OCI-LY1 (cell line): Measurements from ENCODE around the gene MAP1S.
A peak's percentile ranks its signal among the peaks of the same experiment; 100 is the strongest.

Source experiments
- H2AFZ ChIP-seq: fragments of 200-600 bp; sonication (generic), shearing (Covaris generic); 2 replicates; pipeline ENCODE4 v1.6.0; 2014; ENCODE audit warnings: antibody characterized with exemption, mild to moderate bottlenecking, low read length
- H3F3A ChIP-seq: fragments of 200-600 bp; sonication (generic), shearing (Covaris generic); 2 replicates; pipeline ENCODE4 v1.6.0; 2014; ENCODE audit warnings: mild to moderate bottlenecking, antibody characterized with exemption, low read length, moderate library complexity; ENCODE audit not compliant: insufficient read depth
- H3K27ac ChIP-seq: fragments of 200-600 bp; sonication (generic); 2 replicates; pipeline ENCODE4 v1.5.1; 2014; ENCODE audit warnings: low read length, mixed run types, mild to moderate bottlenecking, low read depth; ENCODE audit not compliant: poor library complexity, severe bottlenecking
- H3K27me3 ChIP-seq: fragments of 200-600 bp; sonication (generic); 2 replicates; pipeline ENCODE4 v1.6.0; 2014; ENCODE audit warnings: antibody characterized with exemption, mild to moderate bottlenecking, low read length, moderate library complexity; ENCODE audit not compliant: insufficient read depth
- H3K36me3 ChIP-seq: fragments of 200-600 bp; sonication (generic); 2 replicates; pipeline ENCODE4 v1.6.1; 2014; ENCODE audit warnings: mild to moderate bottlenecking, antibody characterized with exemption, low read length, moderate library complexity, mixed read lengths; ENCODE audit not compliant: insufficient read depth
- H3K4me1 ChIP-seq: fragments of 200-600 bp; sonication (generic); 2 replicates; pipeline ENCODE4 v1.5.1; 2014; ENCODE audit warnings: mild to moderate bottlenecking, low read length, moderate library complexity; ENCODE audit not compliant: insufficient read depth, severe bottlenecking
- H3K4me2 ChIP-seq: fragments of 200-600 bp; sonication (generic), shearing (Covaris generic); 2 replicates; pipeline ENCODE4 v1.6.1; 2014; ENCODE audit warnings: low read length
- H3K4me3 ChIP-seq: fragments of 200-600 bp; sonication (generic); 2 replicates; pipeline ENCODE4 v1.5.1; 2014; ENCODE audit warnings: low read length, low read depth, mild to moderate bottlenecking, mixed read lengths; ENCODE audit not compliant: poor library complexity, severe bottlenecking
- H3K79me2 ChIP-seq: fragments of 200-600 bp; shearing (Covaris generic); 2 replicates; pipeline ENCODE4 v1.6.1; 2016; ENCODE audit warnings: mixed run types, low read length, mixed read lengths; ENCODE audit not compliant: insufficient read depth
- H3K9ac ChIP-seq: fragments of 200-600 bp; sonication (generic), shearing (Covaris generic); 2 replicates; pipeline ENCODE4 v1.6.1; 2014; ENCODE audit warnings: mild to moderate bottlenecking, low read length, mixed read lengths
- H3K9me2 ChIP-seq: fragments of 200-600 bp; sonication (generic), shearing (Covaris generic); 2 replicates; pipeline ENCODE4 v1.6.1; 2014; ENCODE audit warnings: low read depth, mild to moderate bottlenecking, low read length, mixed read lengths
- H3K9me3 ChIP-seq: fragments of 200-600 bp; shearing (Covaris generic); 2 replicates; pipeline ENCODE4 v1.6.1; 2014; ENCODE audit warnings: low read length, mixed read lengths
- H4K20me1 ChIP-seq: fragments of 200-600 bp; sonication (generic), shearing (Covaris generic); 2 replicates; pipeline ENCODE4 v1.6.0; 2016; ENCODE audit warnings: mild to moderate bottlenecking, low read length; ENCODE audit not compliant: insufficient read depth
- CTCF ChIP-seq: fragments of 200-600 bp; sonication (generic), shearing (Covaris generic); IDR thresholded peaks from 2 replicates; pipeline ENCODE4 v1.5.1; 2017; ENCODE audit warnings: mild to moderate bottlenecking, antibody characterized with exemption, low read length, moderate library complexity, mixed read lengths
- EZH2 ChIP-seq: fragments of 200-600 bp; sonication (generic), shearing (Covaris generic); IDR thresholded peaks from 2 replicates; pipeline ENCODE4 v1.8.0; 2017; ENCODE audit warnings: borderline replicate concordance, mixed run types, mild to moderate bottlenecking, antibody characterized with exemption, low read length, moderate library complexity, mixed read lengths

Gene MAP1S

GRCh38 chr19:17724655-17725054 is 5.4 kb downstream of the MAP1S start:
- no peak overlapping the region for H3K4me3 ChIP-seq
- H3K9ac ChIP-seq, result no peak overlapping the region
- no peak for TF ChIP-seq CTCF
- H3K4me1 ChIP-seq, result peaks cover 16% of the 10 kb centered on the region
- peaks cover 53% of the 10 kb centered on the region for H3K36me3 ChIP-seq
- no peak overlapping the region for H3K27ac ChIP-seq
- no peaks in the 10 kb centered on the region for H3K27me3 ChIP-seq
- H3F3A ChIP-seq, result no peaks in the 10 kb centered on the region
- H3K9me2 ChIP-seq, result no peaks in the 10 kb centered on the region
- H4K20me1 ChIP-seq, result no peaks in the 10 kb centered on the region
- no peaks in the 10 kb centered on the region for H3K9me3 ChIP-seq
- H2AFZ ChIP-seq, result no peak overlapping the region
- peaks cover 9% of the 10 kb centered on the region for H3K79me2 ChIP-seq
- H3K4me2 ChIP-seq, result no peak overlapping the region

DNA sequence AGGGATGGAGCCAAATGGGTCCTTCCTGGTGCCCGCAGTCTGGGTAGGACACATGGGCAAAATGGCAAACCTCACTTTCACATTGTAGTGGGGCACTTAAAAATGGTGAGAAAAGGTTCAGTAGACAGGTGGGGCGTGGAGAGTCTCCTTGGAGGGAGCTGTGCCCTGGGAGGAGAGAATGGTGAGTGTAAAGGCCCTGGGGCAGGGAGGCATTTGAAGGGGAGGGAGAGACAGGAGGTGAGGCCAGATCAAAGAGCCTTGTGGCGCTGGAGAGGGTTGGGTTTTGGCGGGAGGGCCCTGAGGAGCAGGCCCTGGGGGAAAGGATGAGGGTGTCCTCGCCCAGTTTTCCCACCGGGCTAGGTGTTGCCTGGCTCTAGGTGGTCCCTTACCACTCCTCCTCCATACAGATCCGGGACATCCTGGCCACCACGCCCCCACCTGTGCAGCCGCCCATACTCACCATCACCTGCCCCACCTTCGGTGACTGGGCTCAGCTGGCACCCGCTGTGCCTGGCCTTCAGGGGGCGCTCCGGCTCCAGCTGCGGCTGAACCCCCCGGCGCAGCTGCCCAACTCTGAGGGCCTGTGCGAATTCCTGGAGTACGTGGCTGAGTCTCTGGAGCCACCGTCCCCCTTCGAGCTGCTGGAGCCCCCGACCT is 6.3 kb downstream of the MAP1S start:
- peaks cover 7% of the 10 kb centered on the region for H3K4me1 ChIP-seq
- no peaks in the 10 kb centered on the region for H3K79me2 ChIP-seq
- no peak overlapping the region for H3K4me2 ChIP-seq
- TF ChIP-seq EZH2 (no peak), CTCF (peak; percentile 82)
- peaks cover 61% of the 10 kb centered on the region for H3K36me3 ChIP-seq
- no peaks in the 10 kb centered on the region for H3K9me3 ChIP-seq
- H3K4me3 ChIP-seq, result no peak overlapping the region
- no peaks in the 10 kb centered on the region for H4K20me1 ChIP-seq
- H3K27ac ChIP-seq, result no peak overlapping the region
- H3K9me2 ChIP-seq, result no peaks in the 10 kb centered on the region
- H3K9ac ChIP-seq, result no peak overlapping the region
- no peaks in the 10 kb centered on the region for H3K27me3 ChIP-seq
- H3F3A ChIP-seq, result no peaks in the 10 kb centered on the region
- no peak overlapping the region for H2AFZ ChIP-seq

- no peaks in the 10 kb centered on the region for H3K27me3 ChIP-seq
Measured at GRCh38 chr19:17726136-17726741, 7.0 kb downstream of the MAP1S start.

More at GRCh38 chr19:17726136-17726741, 7.0 kb downstream of the MAP1S start:
- Histone ChIP-seq H3F3A (no peaks in the 10 kb centered on the region), H3K4me3 (no peak overlapping the region), H3K79me2 (peaks cover 2% of the 10 kb centered on the region; the same call in 1 of the 2 replicates), H3K9ac (no peak overlapping the region), H3K27ac (no peak overlapping the region), H3K4me1 (peaks cover under 1% of the 10 kb centered on the region), H4K20me1 (no peaks in the 10 kb centered on the region), H3K4me2 (no peak overlapping the region), H2AFZ (no peak overlapping the region), H3K9me3 (0 out of 2 replicates have a peak, but pooled peaks cover 3% of the 10 kb centered on the region), H3K36me3 (peaks cover 68% of the 10 kb centered on the region), H3K9me2 (no peaks in the 10 kb centered on the region)
- no peak for TF ChIP-seq CTCF
- no peak for TF ChIP-seq EZH2
